Epithelial cell of proximal tubule (primary cell): ENCODE data around the gene AP4E1. TPM values are rescaled to one million over a fixed set of nuclear protein-coding genes. Genes with fewer than 3 reads are reported as not detected.
"Not testable (repeated sequence)": the region's sequence is repeated elsewhere in the genome, so short reads cannot be mapped to it uniquely, and the experiment has no call there.

Source experiments
- DNase-seq: peaks from one replicate; pipeline ENCODE4 v3.0.0-alpha.2; 2011; ENCODE audit warnings: low read depth
- H3K4me3 ChIP-seq: 2 replicates; pipeline ENCODE4 v1.5.1; 2011; ENCODE audit warnings: low read depth, mild to moderate bottlenecking, low read length
- CTCF ChIP-seq: conservative IDR thresholded peaks from 2 replicates; pipeline ENCODE4 v1.5.1; 2012; ENCODE audit warnings: low read depth, mild to moderate bottlenecking, low read length
- total RNA-seq: library from RNA; depleted of rRNA; stranded (reverse); fragments of >200 nt; gene quantifications from 2 replicates; pipeline ENCODE4 v1.2.3, GENCODE V29; 2015

The AP4E1 gene
- total RNA-seq, 1 donor from 2014 or later, result 4.6 TPM

DNA sequence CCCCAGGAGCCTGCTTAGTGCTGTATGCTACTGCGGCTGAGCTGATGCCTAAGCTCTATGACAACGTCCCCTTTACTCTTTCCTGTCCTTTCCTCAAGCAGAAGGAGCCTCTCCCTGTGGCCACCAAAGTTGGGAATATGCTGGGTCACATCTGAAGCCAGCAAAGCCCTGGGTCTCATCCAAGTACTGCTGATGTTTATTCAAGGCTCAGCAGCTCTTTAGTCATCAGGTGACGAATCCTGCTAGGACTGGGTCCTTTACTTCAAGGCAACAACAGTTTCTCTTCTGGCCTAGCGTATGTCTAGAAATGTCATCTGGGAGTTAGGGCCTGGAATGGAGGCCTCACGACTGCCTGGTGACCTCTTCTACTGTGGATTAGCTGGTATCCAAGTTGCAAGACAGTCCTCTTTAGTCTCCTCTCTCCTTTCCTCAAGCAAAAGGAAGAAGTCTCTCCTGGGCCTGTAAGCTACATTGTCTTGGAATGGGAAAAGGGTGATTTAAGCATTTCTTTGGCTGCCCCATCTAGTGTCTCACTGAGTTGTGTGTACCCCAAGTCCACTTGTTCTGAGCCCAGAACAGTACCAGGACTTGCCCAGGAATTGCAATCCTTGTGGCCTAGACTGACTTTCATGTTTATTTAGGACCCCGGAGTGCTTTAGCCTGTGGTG is 122.3 kb downstream of the AP4E1 start:
- TF ChIP-seq CTCF, result no peak
- H3K4me3 ChIP-seq, result no peak overlapping the region
- peak; percentile 12 for DNase-seq

GRCh38 chr15:51037474-51037873 is 129.0 kb downstream of the AP4E1 start:
- H3K4me3 ChIP-seq, DNase-seq: not testable (repeated sequence)

DNA sequence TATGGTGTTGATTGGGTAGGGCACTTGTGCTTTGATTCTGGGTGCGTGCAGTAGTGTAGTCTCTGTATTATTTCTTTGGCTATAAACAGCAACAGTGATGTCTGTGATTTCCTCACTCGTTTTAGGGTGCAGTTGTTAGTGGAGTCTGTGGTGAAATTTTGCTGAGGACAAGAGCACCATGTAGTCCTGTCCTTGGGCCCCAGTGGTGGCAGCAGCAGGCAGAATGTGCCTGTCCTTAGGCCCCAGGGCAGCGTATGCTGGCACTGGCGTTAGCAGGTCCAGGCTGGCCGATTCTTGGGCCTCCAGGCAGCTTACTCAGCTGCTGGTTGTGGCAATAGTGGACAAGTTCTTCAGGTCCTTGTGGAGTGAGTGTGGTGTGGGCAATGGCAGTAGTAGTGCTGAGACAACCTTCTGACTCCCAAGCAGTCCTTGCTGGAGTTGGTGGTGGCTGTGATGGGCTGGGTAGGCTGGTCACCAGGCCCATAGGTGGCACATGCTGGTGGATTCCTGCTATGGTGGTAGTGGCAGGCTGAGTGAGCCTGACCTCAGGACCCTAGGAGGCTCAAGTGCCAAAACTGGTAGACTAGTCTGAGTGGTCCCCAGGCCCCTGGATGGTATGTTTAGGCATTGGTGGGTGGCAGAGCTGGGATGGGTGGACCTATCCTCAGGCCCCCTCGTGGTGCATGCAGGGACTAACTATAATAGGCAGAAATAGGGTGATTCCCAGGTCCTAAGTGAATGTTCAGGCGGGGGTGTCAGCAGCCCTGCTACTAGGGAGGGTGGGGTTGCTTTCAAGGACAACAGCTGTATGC is 129.9 kb downstream of the AP4E1 start:
- no peak for TF ChIP-seq CTCF
- H3K4me3 ChIP-seq, result no peak overlapping the region
- DNase-seq, result no peak

- no peak overlapping the region for H3K4me3 ChIP-seq
- no peak for TF ChIP-seq CTCF
- no peak for DNase-seq
These were observed 130.5 kb downstream of the AP4E1 start for GRCh38 chr15:51038974-51039319.

GRCh38 chr15:51044037-51044727 is 135.7 kb downstream of the AP4E1 start:
- no peak overlapping the region for H3K4me3 ChIP-seq
- no peak for DNase-seq
- TF ChIP-seq CTCF, result no peak

- no peak for DNase-seq
- no peak for TF ChIP-seq CTCF
- no peak overlapping the region for H3K4me3 ChIP-seq
These were observed 137.5 kb downstream of the AP4E1 start for GRCh38 chr15:51046016-51046415.

GRCh38 chr15:51046799-51047449 is 138.4 kb downstream of the AP4E1 start:
- no peak for DNase-seq
- no peak for TF ChIP-seq CTCF
- no peak overlapping the region for H3K4me3 ChIP-seq
